Transverse colon (tissue), 4 donors: ENCODE results near the gene SMIM21.

ENCODE experiments used
- CTCF ChIP-seq, 5 experiments: fragments of 200-600 bp in 3 of 5; fragments of 450-650 bp in 2 of 5; sonication (generic) in 3 of 5; IDR thresholded peaks; 1 replicate in 2 of 5; 2 replicates in 3 of 5; pipeline ENCODE4 v1.5.1; 2016 to 2017; ENCODE audit warnings: antibody characterized with exemption in 5 of 5, inconsistent platforms in 3 of 5, mild to moderate bottlenecking in 2 of 5, moderate library complexity in 1 of 5
- POLR2A ChIP-seq: fragments of 450-650 bp; IDR thresholded peaks from one replicate; pipeline ENCODE4 v1.6.1; 2016; ENCODE audit warnings: antibody characterized with exemption, mild to moderate bottlenecking, moderate library complexity
- POLR2AphosphoS5 ChIP-seq, 3 donors: sonication (generic); formaldehyde crosslinking; IDR thresholded peaks; one replicate each; pipeline ENCODE4 v1.6.1; 2016; ENCODE audit warnings: antibody characterized with exemption in 3 of 3

- TF ChIP-seq CTCF (IDR thresholded peaks at IDR 0.05) (no peak), POLR2A (no peak), POLR2AphosphoS5 (IDR thresholded peaks at IDR 0.05) (no peak)
These were observed 34.8 kb upstream of the SMIM21 start for GRCh38 chr18:75462178-75462832.
